ENCODE results near the gene STIM1. TPM values are rescaled to one million over a fixed set of nuclear protein-coding genes. Genes with fewer than 3 reads are reported as not detected.
A peak's percentile ranks its signal among the peaks of the same experiment; 100 is the strongest.

STIM1 gene
- polyA plus RNA-seq, 3 donors: 35.1 to 39.6 (median 36.6) TPM

GRCh38 chr11:3824714-3825472 is 30.6 kb upstream of the STIM1 start:
- DNase-seq (ENCODE audit: extremely low read depth in 1 of 11, low read depth in 9 of 11, low spot score in 4 of 11): no peak

- DNase-seq (ENCODE audit: extremely low read depth in 1 of 11, low read depth in 9 of 11, low spot score in 4 of 11): no peak
Measured at GRCh38 chr11:3825473-3826154, 29.9 kb upstream of the STIM1 start.

- DNase-seq (ENCODE audit: extremely low read depth in 1 of 11, low read depth in 9 of 11, low spot score in 4 of 11): no peak
Measured at GRCh38 chr11:3826721-3827120, 28.7 kb upstream of the STIM1 start.

- DNase-seq (ENCODE audit: extremely low read depth in 1 of 11, low read depth in 9 of 11, low spot score in 4 of 11): no peak
Measured at GRCh38 chr11:3827434-3828186, 27.9 kb upstream of the STIM1 start.

GRCh38 chr11:3830088-3830487 is 25.4 kb upstream of the STIM1 start:
- no peak for DNase-seq (ENCODE audit: extremely low read depth in 1 of 11, low read depth in 9 of 11, low spot score in 4 of 11)

DNA sequence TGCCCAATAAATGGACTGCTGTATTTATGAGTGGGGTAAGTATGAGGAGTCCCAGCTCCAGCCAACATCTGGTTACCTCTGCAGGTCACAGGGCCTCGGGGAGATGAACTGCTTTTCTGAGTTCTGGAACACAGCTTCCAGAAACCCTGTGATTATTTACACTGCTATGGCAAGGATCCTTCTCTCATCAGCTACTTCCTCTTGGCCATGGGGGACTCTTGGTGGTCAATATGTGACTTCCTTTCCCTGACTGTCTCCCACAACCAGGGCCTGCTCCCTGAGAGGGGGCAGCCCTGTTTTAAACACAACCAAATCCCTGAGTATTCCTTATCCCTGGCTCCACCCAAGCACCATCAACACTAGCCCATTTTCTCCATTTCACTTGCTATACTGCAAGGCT is 24.7 kb upstream of the STIM1 start:
- DNase-seq (ENCODE audit: extremely low read depth in 1 of 11, low read depth in 9 of 11, low spot score in 4 of 11): no peak

- DNase-seq (ENCODE audit: extremely low read depth in 1 of 11, low read depth in 9 of 11, low spot score in 4 of 11): no peak
Measured at GRCh38 chr11:3831378-3832239, 23.9 kb upstream of the STIM1 start.

- no peak for DNase-seq (ENCODE audit: extremely low read depth in 1 of 11, low read depth in 9 of 11, low spot score in 4 of 11)
Measured at GRCh38 chr11:3832816-3833215, 22.6 kb upstream of the STIM1 start.

DNA sequence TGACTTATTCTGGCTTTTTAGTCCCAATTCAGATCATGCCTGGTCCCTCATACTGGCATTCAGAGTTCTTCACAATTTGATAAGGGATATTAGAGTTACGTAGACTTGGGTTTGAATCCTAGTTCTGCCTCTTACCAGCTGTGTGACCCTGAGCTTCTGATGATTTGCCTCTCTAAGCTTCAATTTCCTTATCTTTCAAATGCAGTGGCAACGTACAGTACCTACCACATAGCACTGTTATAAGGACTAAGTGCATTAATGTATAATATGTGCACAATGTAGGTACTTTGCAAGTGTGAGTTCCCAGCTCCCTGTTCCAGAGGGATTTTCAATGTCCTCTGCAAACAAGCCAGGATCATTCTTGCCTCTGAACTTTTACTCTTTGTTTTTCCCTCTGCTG is 22.0 kb upstream of the STIM1 start:
- no peak for DNase-seq (ENCODE audit: extremely low read depth in 1 of 11, low read depth in 9 of 11, low spot score in 4 of 11)

DNA sequence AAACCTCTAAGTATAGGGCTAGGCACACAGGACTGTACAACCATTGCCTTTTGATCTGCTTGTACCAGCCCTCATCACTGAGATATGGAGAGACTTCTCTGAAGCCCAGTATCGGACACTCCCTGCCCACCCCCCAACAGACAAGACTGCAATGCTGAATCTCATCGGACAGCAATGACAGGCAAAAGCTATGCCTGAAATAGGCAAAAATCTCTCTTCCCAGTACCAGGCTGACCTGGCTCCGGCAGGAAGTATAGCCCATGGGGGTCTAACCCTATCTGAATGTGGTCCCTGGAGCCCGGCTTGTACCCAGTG is 21.2 kb upstream of the STIM1 start:
- no peak for DNase-seq (ENCODE audit: extremely low read depth in 1 of 11, low read depth in 9 of 11, low spot score in 4 of 11)

DNA sequence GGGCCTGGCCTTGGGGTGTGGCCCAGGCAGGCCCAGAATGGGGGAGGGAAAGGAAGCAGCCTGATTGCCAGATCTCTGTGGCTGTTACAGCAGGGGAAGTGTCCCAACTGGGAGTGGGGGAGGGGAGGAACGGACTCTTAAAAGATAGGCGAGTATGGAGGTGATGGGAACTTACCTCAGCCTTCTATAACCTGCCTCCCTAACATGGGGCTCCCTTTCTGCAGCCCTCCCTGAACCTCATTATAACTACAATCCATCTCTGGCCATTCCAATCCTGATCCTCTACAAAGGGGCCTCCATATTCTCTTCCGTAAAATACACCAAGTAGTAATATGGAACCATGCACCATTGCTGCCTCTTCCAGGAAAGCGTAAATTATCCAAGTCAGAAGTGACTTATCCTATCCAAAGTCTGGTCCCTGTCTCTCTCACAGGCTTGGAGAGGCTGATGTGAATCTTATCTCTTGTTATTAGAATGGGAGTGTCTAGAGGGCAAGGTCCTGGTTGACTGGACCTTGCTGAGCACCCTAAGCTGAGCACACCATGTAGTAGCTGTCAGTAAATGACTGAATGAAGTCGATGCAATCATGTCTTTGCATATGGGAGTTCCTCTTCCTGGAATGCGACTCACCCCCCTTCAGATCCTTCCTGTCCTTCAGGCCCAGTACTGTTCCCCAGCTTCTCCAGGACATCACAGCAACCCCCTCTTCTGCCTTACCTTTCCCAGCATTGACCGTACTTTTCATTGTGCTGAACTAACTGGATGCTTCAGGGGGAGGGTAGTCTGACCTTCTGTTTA is 20.6 kb upstream of the STIM1 start:
- DNase-seq (ENCODE audit: extremely low read depth in 1 of 11, low read depth in 9 of 11, low spot score in 4 of 11): no peak

- no peak for DNase-seq (ENCODE audit: extremely low read depth in 1 of 11, low read depth in 9 of 11, low spot score in 4 of 11)
Measured at GRCh38 chr11:3835751-3836150, 19.7 kb upstream of the STIM1 start.

DNA sequence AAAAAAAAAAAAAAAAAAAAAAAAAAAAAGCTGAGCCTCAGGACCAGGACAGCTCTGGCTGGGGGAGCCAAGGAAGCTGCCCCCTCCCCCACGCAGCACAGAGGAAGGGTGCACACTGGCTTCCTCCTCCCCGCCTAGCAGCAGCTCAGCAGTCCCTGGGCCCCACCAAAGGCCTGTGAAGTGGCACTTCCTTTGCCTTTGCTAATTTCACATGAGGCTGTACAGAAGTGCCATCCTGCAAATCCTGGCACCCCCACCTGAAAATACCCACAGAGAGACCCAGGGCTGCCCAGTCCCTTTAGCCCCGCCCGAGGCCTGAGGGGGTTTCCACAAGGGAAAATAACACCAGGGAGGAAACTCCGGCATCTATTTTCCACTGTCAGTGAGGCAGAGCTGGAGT is 18.6 kb upstream of the STIM1 start:
- DNase-seq (ENCODE audit: extremely low read depth in 1 of 11, low read depth in 9 of 11, low spot score in 4 of 11): no peak

- DNase-seq (ENCODE audit: extremely low read depth in 1 of 11, low read depth in 9 of 11, low spot score in 4 of 11): no peak
Measured at GRCh38 chr11:3837793-3838192, 17.7 kb upstream of the STIM1 start.

GRCh38 chr11:3838504-3838903 is 17.0 kb upstream of the STIM1 start:
- no peak for DNase-seq (ENCODE audit: extremely low read depth in 1 of 11, low read depth in 9 of 11, low spot score in 4 of 11)

DNA sequence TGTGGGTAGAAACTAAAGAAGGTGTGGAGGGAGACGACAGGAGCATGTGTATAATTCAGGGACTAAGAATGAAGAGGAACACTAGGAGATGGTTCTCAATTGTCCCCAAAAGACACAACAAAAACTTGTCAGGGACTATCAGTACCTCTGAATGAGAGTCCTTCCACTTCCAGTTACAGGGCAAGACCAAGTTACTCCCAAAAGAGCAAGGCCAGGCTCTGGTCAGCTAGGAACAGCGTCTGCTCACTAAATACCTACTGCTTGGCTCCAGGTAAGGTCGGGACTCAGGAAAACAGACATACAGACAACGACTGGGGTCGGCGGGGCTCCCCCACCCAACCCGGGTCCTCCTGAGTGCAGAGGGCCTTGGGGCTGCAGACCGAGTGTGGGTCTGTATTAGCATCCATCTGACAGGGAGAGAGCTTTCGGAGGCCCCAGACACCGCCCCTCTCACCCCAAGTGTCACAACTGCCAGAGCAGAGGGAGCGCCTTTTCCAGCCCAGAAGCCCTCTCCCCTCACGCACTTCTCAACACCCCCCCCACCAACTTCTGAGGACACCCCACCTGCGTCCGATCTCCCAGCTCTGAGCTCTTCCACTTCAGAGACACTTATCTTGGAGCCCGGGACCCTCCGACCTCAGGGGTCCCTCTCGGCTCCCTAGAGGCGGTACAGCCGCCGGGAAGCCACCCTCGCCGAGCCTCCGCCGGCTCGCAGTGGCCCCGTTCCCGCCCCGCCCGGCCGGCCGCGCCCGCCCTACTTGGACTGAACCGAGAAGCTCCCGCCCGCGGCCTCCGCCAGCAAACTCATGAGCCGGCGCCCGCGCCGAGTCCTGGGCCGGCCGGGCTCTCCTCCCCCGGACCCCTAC is 15.2 kb upstream of the STIM1 start:
- peak in 1 of 11 donors; percentile 56 for DNase-seq (ENCODE audit: extremely low read depth in 1 of 11, low read depth in 9 of 11, low spot score in 4 of 11)

GRCh38 chr11:3840870-3841425 is 14.5 kb upstream of the STIM1 start, which contains the start of gene RHOG:
TSS of gene RHOG (minus strand) at chr11:3840959. CDS start at chr11:3828138, 12,821 bp downstream.
- DNase-seq (ENCODE audit: extremely low read depth in 1 of 11, low read depth in 9 of 11, low spot score in 4 of 11): peak in 8 of 11 donors; percentile 35 to 70 (median 64)
